Fibroblast of skin of right biceps (primary cell): Measurements from ENCODE around the gene KIAA1755.

Experiments used
- DNase-seq: peaks from one replicate; pipeline ENCODE4 v3.0.0-alpha.2; 2013

The KIAA1755 gene

GRCh38 chr20:38231531-38232121, 28.9 kb downstream of the KIAA1755 start:
- peak; percentile 38 for DNase-seq

GRCh38 chr20:38230957-38231526, 29.5 kb downstream of the KIAA1755 start:
- DNase-seq = no peak

- DNase-seq = no peak
Measured at GRCh38 chr20:38230253-38230551, 30.3 kb downstream of the KIAA1755 start.

- DNase-seq = no peak
Measured at GRCh38 chr20:38229376-38230252, 30.9 kb downstream of the KIAA1755 start.

- DNase-seq = no peak
Measured at GRCh38 chr20:38228436-38228835, 32.1 kb downstream of the KIAA1755 start.

GRCh38 chr20:38227420-38228360, 32.8 kb downstream of the KIAA1755 start:
- no peak for DNase-seq

GRCh38 chr20:38226553-38226952, 34.0 kb downstream of the KIAA1755 start:
- no peak for DNase-seq

- DNase-seq = no peak
Measured at GRCh38 chr20:38225900-38226263, 34.7 kb downstream of the KIAA1755 start.

- no peak for DNase-seq
Measured at GRCh38 chr20:38225240-38225899, 35.2 kb downstream of the KIAA1755 start.

GRCh38 chr20:38224531-38224930, 36.0 kb downstream of the KIAA1755 start:
- DNase-seq = no peak

GRCh38 chr20:38223743-38224100, 36.8 kb downstream of the KIAA1755 start:
- DNase-seq = no peak

GRCh38 chr20:38222923-38223742, 37.4 kb downstream of the KIAA1755 start:
- DNase-seq = no peak

- DNase-seq = peak; percentile 51
Measured at GRCh38 chr20:38222231-38222922, 38.2 kb downstream of the KIAA1755 start.

- peak; percentile 62 for DNase-seq
Measured at GRCh38 chr20:38221119-38221589, 39.4 kb downstream of the KIAA1755 start.

GRCh38 chr20:38220587-38221118, 39.9 kb downstream of the KIAA1755 start:
- DNase-seq = no peak

- DNase-seq = no peak
Measured at GRCh38 chr20:38219006-38219950, 41.3 kb downstream of the KIAA1755 start.

GRCh38 chr20:38218566-38218885, 42.0 kb downstream of the KIAA1755 start:
- DNase-seq = no peak

GRCh38 chr20:38217791-38218565, 42.6 kb downstream of the KIAA1755 start:
- peak; percentile 98 for DNase-seq
